HFFc6 (cell line): ENCODE results near the gene ERC2. TPM values are rescaled to one million over a fixed set of nuclear protein-coding genes. Genes with fewer than 3 reads are reported as not detected.
"Not testable (repeated sequence)": the region's sequence is repeated elsewhere in the genome, so short reads cannot be mapped to it uniquely, and the experiment has no call there.

ENCODE experiments used
- DNase-seq: peaks from one replicate; pipeline ENCODE4 v3.0.0-alpha.2; 2018
- H3K27ac Mint-ChIP-seq: 2 replicates; pipeline ENCODE4 v1.8.0; 2020; ENCODE audit warnings: mild to moderate bottlenecking, mixed read lengths
- H3K27me3 Mint-ChIP-seq: 2 replicates; pipeline ENCODE4 v1.8.0; 2021; ENCODE audit warnings: mild to moderate bottlenecking, moderate library complexity, mixed read lengths; ENCODE audit not compliant: insufficient read depth
- H3K36me3 Mint-ChIP-seq: 2 replicates; pipeline ENCODE4 v1.8.0; 2021; ENCODE audit warnings: low read depth, mixed read lengths
- H3K4me1 Mint-ChIP-seq: 2 replicates; pipeline ENCODE4 v1.8.0; 2020; ENCODE audit warnings: low read depth, mixed read lengths
- H3K4me3 Mint-ChIP-seq: 2 replicates; pipeline ENCODE4 v1.8.0; 2020; ENCODE audit warnings: mild to moderate bottlenecking, moderate library complexity, mixed read lengths
- H3K9me3 Mint-ChIP-seq: 2 replicates; pipeline ENCODE4 v1.8.0; 2020; ENCODE audit warnings: mild to moderate bottlenecking, mixed read lengths
- CTCF ChIP-seq: fragments of 200-600 bp; sonication (generic); IDR thresholded peaks from 2 replicates; pipeline ENCODE4 v1.5.0; 2021; ENCODE audit warnings: antibody characterized with exemption, mild to moderate bottlenecking
- total RNA-seq, 6 experiments: library from RNA; stranded (reverse); fragmentation: NEBNext Ultra II Directional; extraction: Animal tissue kit (Norgen Biotek cat#: 25700); gene quantifications; 2 replicates in 1 of 6; 3 replicates in 5 of 6; pipeline ENCODE4 v1.2.3, GENCODE V29; 2021

Gene ERC2
- total RNA-seq, 6 experiments from 2014 or later = 0.11 TPM; not detected in 5

- DNase-seq = no peak
- Mint-ChIP-seq H3K4me3 (no peak overlapping the region), H3K27ac (no peak overlapping the region), H3K36me3 (no peaks in the 10 kb centered on the region), H3K9me3 (peaks cover 36% of the 10 kb centered on the region), H3K4me1 (no peaks in the 10 kb centered on the region), H3K27me3 (no peaks in the 10 kb centered on the region; the same call in none of the 2 replicates)
- TF ChIP-seq CTCF = no peak
Measured at GRCh38 chr3:56069766-56070165, 398.5 kb downstream of the ERC2 start.

GRCh38 chr3:56066405-56066804, 401.9 kb downstream of the ERC2 start:
- H3K27me3 Mint-ChIP-seq, H3K27ac Mint-ChIP-seq, H3K4me1 Mint-ChIP-seq, H3K4me3 Mint-ChIP-seq, H3K36me3 Mint-ChIP-seq, DNase-seq: not testable (repeated sequence)
- peaks cover 32% of the 10 kb centered on the region for H3K9me3 Mint-ChIP-seq

GRCh38 chr3:56064684-56065083, 403.6 kb downstream of the ERC2 start:
- Mint-ChIP-seq H3K27ac (no peak overlapping the region), H3K4me3 (no peak overlapping the region), H3K9me3 (peaks cover 32% of the 10 kb centered on the region), H3K4me1 (no peaks in the 10 kb centered on the region), H3K27me3 (no peaks in the 10 kb centered on the region; the same call in none of the 2 replicates), H3K36me3 (no peaks in the 10 kb centered on the region)
- no peak for DNase-seq
- TF ChIP-seq CTCF = no peak

- Mint-ChIP-seq H3K36me3 (no peaks in the 10 kb centered on the region), H3K4me3 (no peak overlapping the region), H3K9me3 (peaks cover 17% of the 10 kb centered on the region), H3K27me3 (no peaks in the 10 kb centered on the region; the same call in 1 of the 2 replicates), H3K27ac (no peak overlapping the region), H3K4me1 (no peaks in the 10 kb centered on the region)
- TF ChIP-seq CTCF = no peak
- DNase-seq = no peak
Measured at GRCh38 chr3:56061279-56061626, 407.0 kb downstream of the ERC2 start.

- Mint-ChIP-seq H3K9me3 (peaks cover 12% of the 10 kb centered on the region; the same call in 1 of the 2 replicates), H3K27ac (no peak overlapping the region), H3K36me3 (no peaks in the 10 kb centered on the region), H3K27me3 (peaks cover under 1% of the 10 kb centered on the region; the same call in 1 of the 2 replicates), H3K4me3 (no peak overlapping the region), H3K4me1 (no peaks in the 10 kb centered on the region)
- no peak for TF ChIP-seq CTCF
- DNase-seq = no peak
Measured at GRCh38 chr3:56060521-56061278, 407.6 kb downstream of the ERC2 start.

GRCh38 chr3:56059731-56060130, 408.5 kb downstream of the ERC2 start:
- Mint-ChIP-seq H3K36me3 (no peaks in the 10 kb centered on the region), H3K9me3 (peaks cover 5% of the 10 kb centered on the region; the same call in 1 of the 2 replicates), H3K27ac (no peak overlapping the region), H3K27me3 (peaks cover 2% of the 10 kb centered on the region; the same call in 1 of the 2 replicates), H3K4me3 (no peak overlapping the region), H3K4me1 (no peaks in the 10 kb centered on the region)
- DNase-seq = no peak
- no peak for TF ChIP-seq CTCF
